ENCODE results near the gene WIZ. TPM values are rescaled to one million over a fixed set of nuclear protein-coding genes. Genes with fewer than 3 reads are reported as not detected.

Gene WIZ
- total and polyA plus RNA-seq, 9 of the 15 experiments (the other 6 are each of a cell fraction or from before 2014, with no cell fraction given), result 0.06 to 37.5 (median 4.8) TPM

- TF ChIP-seq MBD1 (CRISPR knock-in tag; IDR thresholded peaks at IDR 0.05) (no peak), RBM34 (IDR thresholded peaks at IDR 0.05; ENCODE audit: borderline replicate concordance, insufficient read depth, low read length) (no peak), LARP7 (IDR thresholded peaks at IDR 0.05) (no peak), EWSR1 (IDR thresholded peaks at IDR 0.05; ENCODE audit: borderline replicate concordance, low read depth, partially characterized antibody) (no peak), MXI1 (IDR thresholded peaks at IDR 0.05; ENCODE audit: low read depth, low read length) (no peak)
Observed at GRCh38 chr19:15400521-15401396, 49.0 kb downstream of the WIZ start (continued).

GRCh38 chr19:15399635-15400034 lies 50.1 kb downstream of the WIZ start:
- intact Hi-C loops (cut with micrococcal nuclease) (no loop called here), in situ Hi-C loops (cut with MboI) (no loop called here)
- Histone ChIP-seq H3K9me3 (replicated peaks; ENCODE audit: control insufficient read depth, insufficient read depth, low read depth, low read length) (no peaks in the 10 kb centered on the region), H3K9me1 (ENCODE audit: control insufficient read depth, insufficient read depth, low read length) (peaks cover 5% of the 10 kb centered on the region), H3K27me3 (ENCODE audit: control insufficient read depth in 2 of 2, insufficient read depth in 2 of 2, low read length in 2 of 2) (no peaks in the 10 kb centered on the region), H3K79me2 (ENCODE audit: control insufficient read depth, insufficient read depth, low read length) (peaks cover 35% of the 10 kb centered on the region), H4K20me1 (replicated peaks; ENCODE audit: control insufficient read depth, insufficient read depth, low read length) (peaks cover 16% of the 10 kb centered on the region), H3K4me2 (ENCODE audit: insufficient read depth, low read length) (no peak overlapping the region), H3K27ac (ENCODE audit: extremely low read depth, low read depth, low read length) (no peak overlapping the region), H3K4me3 (no peak overlapping the region), H3K9ac (ENCODE audit: insufficient read depth in 1 of 2, low read depth in 2 of 2, low read length in 2 of 2) (no peak overlapping the region; a peak in 1 of 4 replicates), H3K36me3 (ENCODE audit: control insufficient read depth, insufficient read depth, low read length) (peaks cover 91% of the 10 kb centered on the region), H3K4me1 (replicated peaks in 1 of 2; ENCODE audit: control insufficient read depth in 2 of 2, insufficient read depth in 2 of 2, low read length in 2 of 2) (peaks cover 2 to 16% of the 10 kb centered on the region in 2 experiments; a peak in 4 of 5 replicates), H2AFZ (ENCODE audit: low read depth, low read length) (no peak overlapping the region)
- ATAC-seq (no peak), DNase-seq (ENCODE audit: extremely low read depth in 1 of 4, low spot score in 3 of 4) (no peak), FAIRE-seq (no peak)
- WGBS (ENCODE audit: insufficient coverage, low coverage, missing lambda C conversion rate), result 99% methylated on average over 12 of the region's 14 CpGs
- ChIA-PET POLR2A (interaction anchor here (0.7 kb wide), 1 partner anchor 7 kb away, joined by 3 read pairs; no protein-coding TSS in a partner anchor), CTCF (ENCODE audit: low intra/inter-chr PET ratio) (no interaction called here)
- BruUV-seq (replicated peaks), result no TSS peak
- TF ChIP-seq ERF (CRISPR knock-in tag; IDR thresholded peaks at IDR 0.05) (no peak), STAT5B (CRISPR knock-in tag; IDR thresholded peaks at IDR 0.05) (no peak), ZNF639 (CRISPR knock-in tag; conservative IDR thresholded peaks at IDR 0.05 in 1 of 2, IDR thresholded peaks at IDR 0.05 in 1 of 2) (no peak), PTTG1 (tag; IDR thresholded peaks at IDR 0.05; ENCODE audit: low read depth) (no peak), HNRNPL (IDR thresholded peaks at IDR 0.05; ENCODE audit: low read depth, low read length) (no peak), SNAPC5 (CRISPR knock-in tag; IDR thresholded peaks at IDR 0.05) (no peak), NCOA4 (IDR thresholded peaks at IDR 0.05; ENCODE audit: partially characterized antibody) (no peak), ZNF280B (CRISPR knock-in tag; IDR thresholded peaks at IDR 0.05) (no peak)

All from K562 (cell line).